Measurements from ENCODE around the gene SOCS1. TPM values are rescaled to one million over a fixed set of nuclear protein-coding genes. Genes with fewer than 3 reads are reported as not detected.

Gene SOCS1
- total RNA-seq, 1 donor from 2014 or later: 161 TPM

DNA sequence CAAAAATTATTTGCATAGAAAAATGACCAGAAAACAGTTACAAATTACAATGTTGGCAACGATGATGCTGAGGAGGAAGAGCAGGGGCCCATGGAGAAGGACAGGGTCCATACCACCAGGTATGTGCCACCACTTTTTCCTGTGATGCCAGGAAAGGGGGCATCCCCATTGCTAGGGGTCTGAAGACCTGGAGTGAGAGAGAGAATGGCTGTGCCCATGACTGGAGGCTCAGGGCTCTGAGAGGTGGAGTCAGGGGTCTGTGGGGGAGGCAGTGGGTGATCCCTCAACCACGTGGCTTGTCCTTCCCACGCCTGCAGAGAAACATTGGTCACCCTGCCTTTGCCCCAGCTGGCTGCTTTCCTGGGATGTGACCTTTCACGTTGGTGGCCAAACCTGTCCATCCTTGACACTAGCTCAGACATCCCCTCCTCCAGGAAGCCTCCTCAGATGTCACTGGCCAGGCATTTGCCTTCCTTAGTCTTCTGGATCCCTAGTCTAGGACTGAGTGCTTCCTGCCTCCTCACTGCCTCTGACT, 51.4 kb downstream of the SOCS1 start:
- intact Hi-C loops (cut with micrococcal nuclease): no loop called here
- H3K4me1 Mint-ChIP-seq (ENCODE audit: low read depth): peaks cover 66% of the 10 kb centered on the region
- no peak overlapping the region for H3K4me3 Mint-ChIP-seq
- DNase-seq (ENCODE audit: low spot score): no peak
- no peak overlapping the region for H3K27ac Mint-ChIP-seq
- H3K9me3 Mint-ChIP-seq: peaks cover 5% of the 10 kb centered on the region
- H3K27me3 Mint-ChIP-seq (ENCODE audit: insufficient read depth): no peaks in the 10 kb centered on the region
- no peaks in the 10 kb centered on the region for H3K36me3 Mint-ChIP-seq (ENCODE audit: low read depth)

Other genes with a start within 250 kb of the SOCS1 start
- not detected in 2 replicates for gene TNP2, start 13.1 kb upstream of the SOCS1 start, total RNA-seq
- gene PRM3, start 17.4 kb upstream of the SOCS1 start, total RNA-seq: not detected in 2 replicates
- gene PRM2, start 20.3 kb upstream of the SOCS1 start, total RNA-seq: not detected in 2 replicates
- gene PRM1, start 25.1 kb upstream of the SOCS1 start, total RNA-seq: not detected in 2 replicates
- 49.8 and 55.7 TPM in 2 replicates for gene RMI2, start 89.3 kb upstream of the SOCS1 start, total RNA-seq

Measured in activated T-helper 1 cell treated with anti-CD3 and anti-CD28 coated beads, Interleukin-12 subunit alpha, Interleukin-12 subunit beta, Interleukin-2, Interleukin-4 antibody, amounts not matched to agents 30 ng/mL and 10 ng/mL and 1 ng/mL, durations not matched to agents 14 hours and 24 hours and 36 hours (primary cell).